ENCODE results near the gene FANCD2.
"Not testable (repeated sequence)": the region's sequence is repeated elsewhere in the genome, so short reads cannot be mapped to it uniquely, and the experiment has no call there.

FANCD2 gene

GRCh38 chr3:10018806-10019205 is 7.4 kb upstream of the FANCD2 start:
- H3K9ac ChIP-seq (ENCODE audit: low read depth, low read length); H3K4me2 ChIP-seq (ENCODE audit: low read length); H3K9me3 ChIP-seq (replicated peaks; ENCODE audit: low read length); H3K27me3 ChIP-seq (ENCODE audit: control insufficient read depth, insufficient read depth, low read length); H3K4me3 ChIP-seq (ENCODE audit: low read length): not testable (repeated sequence)
- peaks cover 32% of the 10 kb centered on the region for H3K4me1 ChIP-seq (ENCODE audit: control insufficient read depth, insufficient read depth, low read length)
- peaks cover 39% of the 10 kb centered on the region for H3K36me3 ChIP-seq (ENCODE audit: insufficient read depth, low read length)

GRCh38 chr3:10019326-10019725 is 6.9 kb upstream of the FANCD2 start:
- no peak overlapping the region for H3K4me2 ChIP-seq (ENCODE audit: low read length)
- no peaks in the 10 kb centered on the region for H3K9me3 ChIP-seq (replicated peaks; ENCODE audit: low read length)
- peaks cover 39% of the 10 kb centered on the region for H3K36me3 ChIP-seq (ENCODE audit: insufficient read depth, low read length)
- peaks cover 37% of the 10 kb centered on the region for H3K4me1 ChIP-seq (ENCODE audit: control insufficient read depth, insufficient read depth, low read length)
- no peaks in the 10 kb centered on the region for H3K27me3 ChIP-seq (ENCODE audit: control insufficient read depth, insufficient read depth, low read length)
- H3K4me3 ChIP-seq (ENCODE audit: low read length) = no peak overlapping the region
- no peak overlapping the region for H3K9ac ChIP-seq (ENCODE audit: low read depth, low read length)

GRCh38 chr3:10021856-10022775 is 4.1 kb upstream of the FANCD2 start:
- H3K9me3 ChIP-seq (replicated peaks; ENCODE audit: low read length) = no peaks in the 10 kb centered on the region
- no peak overlapping the region for H3K4me3 ChIP-seq (ENCODE audit: low read length)
- peaks cover 39% of the 10 kb centered on the region for H3K36me3 ChIP-seq (ENCODE audit: insufficient read depth, low read length)
- no peak overlapping the region for H3K4me2 ChIP-seq (ENCODE audit: low read length)
- H3K27me3 ChIP-seq (ENCODE audit: control insufficient read depth, insufficient read depth, low read length) = no peaks in the 10 kb centered on the region
- H3K4me1 ChIP-seq (ENCODE audit: control insufficient read depth, insufficient read depth, low read length) = peaks cover 37% of the 10 kb centered on the region
- no peak overlapping the region for H3K9ac ChIP-seq (ENCODE audit: low read depth, low read length)

- Histone ChIP-seq H3K4me2 (ENCODE audit: low read length) (peak overlapping the region; percentile 91), H3K9ac (ENCODE audit: low read depth, low read length) (peak overlapping the region; percentile 10), H3K4me1 (ENCODE audit: control insufficient read depth, insufficient read depth, low read length) (peaks cover 29% of the 10 kb centered on the region), H3K36me3 (ENCODE audit: insufficient read depth, low read length) (peaks cover 33% of the 10 kb centered on the region), H3K27me3 (ENCODE audit: control insufficient read depth, insufficient read depth, low read length) (no peaks in the 10 kb centered on the region), H3K9me3 (replicated peaks; ENCODE audit: low read length) (no peaks in the 10 kb centered on the region), H3K4me3 (ENCODE audit: low read length) (peak overlapping the region; percentile 1)
Observed at GRCh38 chr3:10023587-10024310, 2.5 kb upstream of the FANCD2 start.

DNA sequence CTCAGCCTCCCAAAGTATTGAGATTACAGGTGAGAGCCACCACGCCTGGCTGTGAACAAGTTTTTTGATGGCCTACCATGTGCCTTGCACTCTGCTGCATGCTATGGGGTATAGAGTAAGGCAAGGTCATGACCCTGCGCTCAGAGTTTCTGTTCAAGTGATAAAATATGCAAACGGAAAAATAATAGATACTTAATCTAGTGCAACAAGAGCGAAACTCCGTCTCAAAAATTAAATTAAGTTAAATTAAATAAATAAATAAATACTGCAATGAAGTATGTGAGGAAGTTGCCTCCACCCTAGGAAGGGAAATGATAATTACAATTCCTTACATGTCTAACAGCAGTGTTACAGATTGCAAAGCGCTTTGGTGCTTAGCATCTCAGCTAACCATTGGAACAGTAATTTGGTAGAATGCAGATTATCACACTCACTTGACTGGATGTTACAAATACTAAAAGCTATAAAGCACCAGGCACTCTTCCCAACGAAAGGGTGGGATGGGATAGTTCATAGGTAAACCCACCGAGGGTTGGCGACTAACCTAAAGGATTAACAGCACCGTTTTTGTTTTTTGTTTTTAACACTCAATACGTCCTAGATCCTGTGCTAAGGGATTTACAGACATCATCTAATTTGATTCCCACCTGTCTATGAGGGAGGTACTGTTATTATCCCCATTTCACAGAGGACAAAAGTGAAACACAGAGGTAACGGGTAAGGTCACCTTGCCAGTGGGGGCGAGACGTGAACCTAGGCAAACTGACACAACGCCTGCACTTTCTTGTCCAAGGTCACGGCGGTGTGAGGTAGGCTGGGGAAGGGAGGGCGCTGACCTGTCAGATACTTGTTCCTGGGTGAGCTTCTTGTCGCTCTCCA is 793 bp upstream of the FANCD2 start:
- no peaks in the 10 kb centered on the region for H3K27me3 ChIP-seq (ENCODE audit: control insufficient read depth, insufficient read depth, low read length)
- H3K4me2 ChIP-seq (ENCODE audit: low read length) = peak overlapping the region; percentile 91
- peaks cover 29% of the 10 kb centered on the region for H3K4me1 ChIP-seq (ENCODE audit: control insufficient read depth, insufficient read depth, low read length)
- peak overlapping the region; percentile 94 for H3K9ac ChIP-seq (ENCODE audit: low read depth, low read length)
- H3K4me3 ChIP-seq (ENCODE audit: low read length) = peak overlapping the region; percentile 97
- H3K36me3 ChIP-seq (ENCODE audit: insufficient read depth, low read length) = peaks cover 28% of the 10 kb centered on the region
- H3K9me3 ChIP-seq (replicated peaks; ENCODE audit: low read length) = no peaks in the 10 kb centered on the region

DNA sequence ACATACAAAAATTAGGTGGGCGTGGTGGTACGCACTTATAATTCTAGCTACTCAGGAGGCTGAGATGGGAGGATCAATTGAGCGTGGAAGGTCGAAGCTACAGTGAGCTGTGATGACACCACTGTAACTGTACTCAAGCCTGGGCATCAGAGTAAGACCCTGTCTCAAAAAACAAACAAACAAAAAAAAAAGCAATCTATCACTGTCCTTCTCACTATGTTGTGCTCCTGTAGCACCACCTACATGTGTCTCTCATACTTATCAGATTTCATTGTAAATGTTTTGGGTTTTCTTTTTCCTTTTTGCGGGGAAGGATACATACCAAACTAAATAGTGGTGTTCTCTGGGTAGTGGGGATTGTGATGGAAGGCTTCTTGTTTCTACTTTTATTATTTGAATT is 14.8 kb downstream of the FANCD2 start:
- Histone ChIP-seq H3K4me2 (ENCODE audit: low read length) (no peak overlapping the region), H3K4me1 (ENCODE audit: control insufficient read depth, insufficient read depth, low read length) (no peaks in the 10 kb centered on the region), H3K4me3 (ENCODE audit: low read length) (no peak overlapping the region), H3K27me3 (ENCODE audit: control insufficient read depth, insufficient read depth, low read length) (no peaks in the 10 kb centered on the region), H3K9ac (ENCODE audit: low read depth, low read length) (no peak overlapping the region), H3K36me3 (ENCODE audit: insufficient read depth, low read length) (peaks cover 12% of the 10 kb centered on the region), H3K9me3 (replicated peaks; ENCODE audit: low read length) (no peaks in the 10 kb centered on the region)

GRCh38 chr3:10047876-10048275 is 21.6 kb downstream of the FANCD2 start:
- Histone ChIP-seq H3K27me3 (ENCODE audit: control insufficient read depth, insufficient read depth, low read length) (no peaks in the 10 kb centered on the region), H3K9ac (ENCODE audit: low read depth, low read length) (no peak overlapping the region), H3K4me1 (ENCODE audit: control insufficient read depth, insufficient read depth, low read length) (no peaks in the 10 kb centered on the region), H3K4me2 (ENCODE audit: low read length) (no peak overlapping the region), H3K9me3 (replicated peaks; ENCODE audit: low read length) (no peaks in the 10 kb centered on the region), H3K36me3 (ENCODE audit: insufficient read depth, low read length) (peaks cover 5% of the 10 kb centered on the region), H3K4me3 (ENCODE audit: low read length) (no peak overlapping the region)

GRCh38 chr3:10053054-10053453 is 26.8 kb downstream of the FANCD2 start:
- not testable (repeated sequence) for H3K9ac ChIP-seq (ENCODE audit: low read depth, low read length); H3K36me3 ChIP-seq (ENCODE audit: insufficient read depth, low read length); H3K27me3 ChIP-seq (ENCODE audit: control insufficient read depth, insufficient read depth, low read length); H3K4me2 ChIP-seq (ENCODE audit: low read length); H3K4me1 ChIP-seq (ENCODE audit: control insufficient read depth, insufficient read depth, low read length); H3K4me3 ChIP-seq (ENCODE audit: low read length); H3K9me3 ChIP-seq (replicated peaks; ENCODE audit: low read length)

GRCh38 chr3:10055097-10055496 is 28.9 kb downstream of the FANCD2 start:
- Histone ChIP-seq H3K27me3 (ENCODE audit: control insufficient read depth, insufficient read depth, low read length) (no peaks in the 10 kb centered on the region), H3K9ac (ENCODE audit: low read depth, low read length) (no peak overlapping the region), H3K4me1 (ENCODE audit: control insufficient read depth, insufficient read depth, low read length) (no peaks in the 10 kb centered on the region), H3K4me2 (ENCODE audit: low read length) (no peak overlapping the region), H3K36me3 (ENCODE audit: insufficient read depth, low read length) (no peaks in the 10 kb centered on the region), H3K9me3 (replicated peaks; ENCODE audit: low read length) (no peaks in the 10 kb centered on the region), H3K4me3 (ENCODE audit: low read length) (no peak overlapping the region)

GRCh38 chr3:10070077-10070476 is 43.8 kb downstream of the FANCD2 start:
- H3K27me3 ChIP-seq (ENCODE audit: control insufficient read depth, insufficient read depth, low read length); H3K4me1 ChIP-seq (ENCODE audit: control insufficient read depth, insufficient read depth, low read length); H3K9me3 ChIP-seq (replicated peaks; ENCODE audit: low read length); H3K4me2 ChIP-seq (ENCODE audit: low read length); H3K9ac ChIP-seq (ENCODE audit: low read depth, low read length); H3K4me3 ChIP-seq (ENCODE audit: low read length); H3K36me3 ChIP-seq (ENCODE audit: insufficient read depth, low read length): not testable (repeated sequence)

DNA sequence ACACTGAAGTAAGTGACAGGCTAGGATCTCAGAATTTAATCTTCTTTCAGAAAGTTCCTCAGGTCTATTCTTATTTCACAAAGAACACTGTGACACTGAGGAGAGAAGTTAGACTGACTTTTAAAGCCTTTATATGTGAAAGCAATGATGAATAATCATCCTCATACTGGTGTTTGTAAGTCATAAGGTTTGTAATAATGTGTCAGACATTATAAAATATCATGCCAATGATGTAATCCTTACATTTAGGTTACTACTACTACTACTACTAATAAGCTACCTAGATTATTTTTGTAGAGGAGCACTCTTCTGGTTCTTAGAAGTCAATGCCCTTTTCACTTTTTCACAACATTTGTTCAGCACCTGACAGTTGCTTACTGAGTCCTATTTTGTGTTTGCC is 48.4 kb downstream of the FANCD2 start:
- no peaks in the 10 kb centered on the region for H3K36me3 ChIP-seq (ENCODE audit: insufficient read depth, low read length)
- H3K4me3 ChIP-seq (ENCODE audit: low read length) = no peak overlapping the region
- no peaks in the 10 kb centered on the region for H3K27me3 ChIP-seq (ENCODE audit: control insufficient read depth, insufficient read depth, low read length)
- H3K4me2 ChIP-seq (ENCODE audit: low read length) = no peak overlapping the region
- H3K9ac ChIP-seq (ENCODE audit: low read depth, low read length) = no peak overlapping the region
- H3K9me3 ChIP-seq (replicated peaks; ENCODE audit: low read length) = no peaks in the 10 kb centered on the region
- H3K4me1 ChIP-seq (ENCODE audit: control insufficient read depth, insufficient read depth, low read length) = no peaks in the 10 kb centered on the region

All from skeletal muscle satellite cell (primary cell).